ENCODE results near the gene C3orf33.

DNA sequence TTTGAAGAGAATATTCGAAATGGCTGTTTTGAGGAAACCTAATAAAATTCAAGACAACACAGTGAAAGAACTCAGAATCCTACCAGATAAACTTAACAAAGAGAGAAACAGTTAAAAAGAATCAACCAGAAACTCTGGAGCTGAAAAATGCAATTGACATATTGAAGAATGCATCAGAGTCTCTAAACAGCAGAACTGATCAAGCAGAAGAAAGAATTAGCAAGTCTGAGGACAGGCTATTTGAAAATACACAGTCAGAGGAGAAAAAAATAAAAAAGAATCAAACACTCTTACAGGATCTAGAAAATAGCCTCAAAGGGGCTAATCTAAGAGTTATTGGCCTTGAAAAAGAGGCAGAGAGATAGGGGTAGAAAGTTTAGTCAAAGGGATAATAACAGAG lies 13.5 kb downstream of the C3orf33 start:
- TF ChIP-seq POLR2AphosphoS5 (IDR thresholded peaks at IDR 0.05; ENCODE audit: low read depth, low read length) = no peak
- no peak for TF ChIP-seq CTCF (IDR thresholded peaks at IDR 0.05 in 2 of 3, conservative IDR thresholded peaks at IDR 0.05 in 1 of 3; ENCODE audit: borderline replicate concordance in 1 of 3, insufficient read depth in 1 of 3, low read depth in 2 of 3, low read length in 2 of 3)
- TF ChIP-seq REST (IDR thresholded peaks at IDR 0.05; ENCODE audit: low read depth) = no peak
- no peak for TF ChIP-seq POLR2A (IDR thresholded peaks at IDR 0.05; ENCODE audit: borderline replicate concordance, extremely low read depth, insufficient read depth, insufficient read length)

Measured in HCT116 (cell line).